Measurements from ENCODE around the gene ENTPD1. TPM values are rescaled to one million over a fixed set of nuclear protein-coding genes. Genes with fewer than 3 reads are reported as not detected.
A peak's percentile ranks its signal among the peaks of the same experiment; 100 is the strongest.
"Not testable (repeated sequence)": the region's sequence is repeated elsewhere in the genome, so short reads cannot be mapped to it uniquely, and the experiment has no call there.

ENTPD1 gene
- polyA plus RNA-seq, 4 donors, result 12.6 to 23.5 (median 23.2) TPM

DNA sequence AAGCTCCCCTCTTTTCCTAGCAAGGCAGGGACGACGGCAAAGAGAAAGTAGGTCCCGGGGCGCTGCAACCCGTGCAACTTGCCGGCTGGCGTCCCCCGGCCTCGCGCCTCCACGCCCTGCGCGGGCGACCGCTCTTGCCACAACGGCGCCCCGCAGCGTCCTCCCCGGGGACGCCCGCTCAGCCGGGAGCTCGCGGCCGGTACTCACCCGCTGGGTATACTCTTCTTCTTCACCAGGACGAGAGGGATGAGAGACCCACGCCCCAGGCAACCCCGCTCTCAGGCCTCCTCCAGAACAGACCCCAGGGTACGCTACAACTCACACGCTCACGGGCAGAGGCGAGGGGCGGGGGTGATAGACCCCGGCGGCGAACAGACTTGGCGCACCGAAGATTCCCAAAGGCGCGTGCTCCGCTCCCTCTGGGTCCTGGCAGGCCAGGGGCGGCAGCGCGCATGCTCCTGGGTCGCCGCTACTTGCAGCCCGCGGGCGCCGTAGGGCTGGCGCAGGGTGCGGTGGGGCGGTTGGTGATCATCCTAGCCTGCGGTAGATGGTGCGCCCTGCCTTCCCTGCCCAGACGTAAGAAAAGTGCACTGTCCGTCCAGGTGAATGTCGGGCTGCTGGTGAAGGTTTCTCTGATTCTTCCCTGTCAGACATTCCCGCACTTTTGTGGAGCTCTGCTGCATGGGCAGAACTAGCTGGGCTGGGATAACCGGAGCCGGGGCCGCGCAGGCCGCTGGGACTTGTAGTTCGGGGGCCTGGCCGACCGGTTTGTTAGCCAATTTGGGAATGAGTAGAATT lies 151.7 kb downstream of the ENTPD1 start, which contains the start of gene CC2D2B:
TSS of gene CC2D2B (plus strand) at position 520 of the 798 bp plus-strand sequence. CDS start 3,349 bp downstream, outside the sequence.
- DNase-seq (ENCODE audit: low read depth in 4 of 4, low spot score in 3 of 4), result peak; percentile 67 to 79 (median 71)

DNA sequence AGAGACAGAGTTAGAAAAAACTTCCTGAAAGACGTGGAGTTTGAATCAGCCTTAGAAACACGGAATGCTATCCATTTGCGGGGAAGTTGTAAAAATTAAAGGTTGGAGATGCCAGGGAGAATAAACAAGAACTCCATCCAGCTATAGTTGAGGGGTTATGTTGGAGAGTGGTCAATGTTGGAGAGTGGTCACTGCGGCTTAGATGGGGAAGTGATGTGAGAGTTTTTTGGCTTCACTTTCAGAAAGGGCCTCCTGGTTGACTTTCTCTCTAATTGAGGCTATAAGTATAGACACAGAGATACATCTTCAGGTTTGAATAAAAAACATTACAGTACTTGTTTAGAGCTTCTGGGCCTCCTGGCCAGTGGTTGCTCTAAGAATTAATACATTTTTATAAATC lies 152.5 kb downstream of the ENTPD1 start:
- no peak for DNase-seq (ENCODE audit: low read depth in 4 of 4, low spot score in 3 of 4)

DNA sequence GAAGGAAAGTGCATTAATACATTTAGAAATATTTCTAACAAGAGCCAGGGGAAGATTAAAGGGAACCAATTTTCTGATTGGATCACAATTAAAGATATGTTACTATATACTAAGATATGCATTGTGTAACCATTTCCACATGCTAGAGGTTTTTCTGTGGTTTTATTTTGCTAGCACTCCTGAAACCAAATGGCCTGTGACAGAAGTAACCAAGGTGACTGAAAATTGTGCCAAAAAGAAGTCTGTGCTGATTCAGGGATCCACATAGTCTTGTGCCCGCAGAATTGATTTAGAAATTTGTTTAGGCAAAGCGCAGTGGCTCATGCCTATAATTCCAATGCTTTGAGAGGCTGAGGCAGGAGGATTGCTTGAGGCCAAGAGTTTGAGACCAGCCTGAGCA lies 153.6 kb downstream of the ENTPD1 start:
- DNase-seq (ENCODE audit: low read depth in 4 of 4, low spot score in 3 of 4), result no peak

- not testable (repeated sequence) for DNase-seq (ENCODE audit: low read depth in 4 of 4, low spot score in 3 of 4)
Measured at GRCh38 chr10:95916039-95916438, 160.1 kb downstream of the ENTPD1 start.

Other genes with a start within 250 kb of the ENTPD1 start
- gene SORBS1, start 194.8 kb upstream of the ENTPD1 start, polyA plus RNA-seq (ENCODE audit: insufficient read length in 4 of 4), result 10 to 100 TPM; 30.8 to 46.7 (median 31.8) TPM
- gene ALDH18A1, start 99.5 kb upstream of the ENTPD1 start, polyA plus RNA-seq (ENCODE audit: insufficient read length in 4 of 4), result 10 to 100 TPM; 69.5 to 86.5 (median 76.7) TPM
- gene TCTN3, start 62.2 kb upstream of the ENTPD1 start, polyA plus RNA-seq (ENCODE audit: insufficient read length in 4 of 4), result 10 to 100 TPM; 61.7 to 84.1 (median 74.5) TPM
- 1 to 10 TPM in 3 of 4 donors, under 1 TPM in 1; 0.91 to 2.4 (median 1.3) TPM for gene CC2D2B, start 151.8 kb downstream of the ENTPD1 start, polyA plus RNA-seq (ENCODE audit: insufficient read length in 4 of 4)

Measured in left renal pelvis (tissue), 4 donors.